Astrocyte (in vitro differentiated cells and primary cell): ENCODE measurements around the gene WFS1.

ENCODE experiments used
- EZH2 ChIP-seq: IDR thresholded peaks from 2 replicates; pipeline ENCODE4 v1.6.1; 2012; ENCODE audit warnings: mild to moderate bottlenecking, low read length, inconsistent platforms; ENCODE audit not compliant: insufficient read depth
- TF ChIP-seq, protein P1 (sequence below): IDR thresholded peaks from 2 replicates; pipeline ENCODE4 v1.5.1; 2011; ENCODE audit warnings: low read depth, mild to moderate bottlenecking, inconsistent platforms, low read length, moderate library complexity; ENCODE audit not compliant: insufficient read depth

DNA sequence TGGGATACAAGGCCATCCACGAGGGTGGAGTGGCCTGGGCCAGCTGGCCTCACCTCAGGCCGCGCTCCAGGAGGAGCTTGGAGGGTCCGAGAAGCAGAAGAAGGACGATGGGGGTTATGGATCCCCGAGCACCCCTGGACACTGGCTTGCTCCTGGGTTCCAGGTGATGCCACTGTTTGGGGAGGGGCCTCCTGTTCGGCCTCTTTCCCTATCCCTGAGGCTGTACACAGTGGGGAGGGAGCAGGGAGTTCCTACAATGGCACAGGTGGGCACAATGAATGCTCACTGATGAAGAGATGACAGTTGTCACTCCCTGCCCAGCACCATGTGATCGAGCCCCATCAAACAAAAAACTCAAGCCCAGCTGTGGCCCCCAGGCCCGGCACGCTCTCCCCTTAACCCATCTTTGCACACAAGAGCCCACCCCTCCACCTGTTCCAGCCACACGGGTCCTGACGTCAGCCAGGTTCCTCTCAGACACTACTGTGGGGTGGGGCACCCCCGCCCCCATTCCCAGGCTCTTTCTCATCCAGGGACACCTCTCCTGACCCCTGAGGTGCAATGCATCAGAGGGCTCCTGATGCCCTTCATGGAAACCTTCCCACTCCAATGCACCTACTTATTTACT is 70.3 kb downstream of the WFS1 start:
- TF ChIP-seq, protein P1, sequence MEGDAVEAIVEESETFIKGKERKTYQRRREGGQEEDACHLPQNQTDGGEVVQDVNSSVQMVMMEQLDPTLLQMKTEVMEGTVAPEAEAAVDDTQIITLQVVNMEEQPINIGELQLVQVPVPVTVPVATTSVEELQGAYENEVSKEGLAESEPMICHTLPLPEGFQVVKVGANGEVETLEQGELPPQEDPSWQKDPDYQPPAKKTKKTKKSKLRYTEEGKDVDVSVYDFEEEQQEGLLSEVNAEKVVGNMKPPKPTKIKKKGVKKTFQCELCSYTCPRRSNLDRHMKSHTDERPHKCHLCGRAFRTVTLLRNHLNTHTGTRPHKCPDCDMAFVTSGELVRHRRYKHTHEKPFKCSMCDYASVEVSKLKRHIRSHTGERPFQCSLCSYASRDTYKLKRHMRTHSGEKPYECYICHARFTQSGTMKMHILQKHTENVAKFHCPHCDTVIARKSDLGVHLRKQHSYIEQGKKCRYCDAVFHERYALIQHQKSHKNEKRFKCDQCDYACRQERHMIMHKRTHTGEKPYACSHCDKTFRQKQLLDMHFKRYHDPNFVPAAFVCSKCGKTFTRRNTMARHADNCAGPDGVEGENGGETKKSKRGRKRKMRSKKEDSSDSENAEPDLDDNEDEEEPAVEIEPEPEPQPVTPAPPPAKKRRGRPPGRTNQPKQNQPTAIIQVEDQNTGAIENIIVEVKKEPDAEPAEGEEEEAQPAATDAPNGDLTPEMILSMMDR = no peak
- TF ChIP-seq EZH2 = no peak
